Upper lobe of left lung (tissue), 4 donors: ENCODE data around the gene TLR8.

ENCODE experiments used
- CTCF ChIP-seq, 6 experiments: fragments of 450-650 bp in 4 of 6; fragments of 200-600 bp in 2 of 6; sonication (generic) in 2 of 6; IDR thresholded peaks; one replicate each; pipeline ENCODE4 v1.5.1; 2016 to 2019; ENCODE audit warnings: antibody characterized with exemption in 6 of 6
- POLR2A ChIP-seq, 4 donors: fragments of 450-650 bp; IDR thresholded peaks; one replicate each; pipeline ENCODE4 v1.5.1; 2016 to 2017; ENCODE audit warnings: antibody characterized with exemption in 4 of 4, mild to moderate bottlenecking in 2 of 4

GRCh38 chrX:12961196-12961718 lies 54.8 kb downstream of the TLR8 start:
- TF ChIP-seq CTCF (IDR thresholded peaks at IDR 0.05), result no peak
- TF ChIP-seq POLR2A (IDR thresholded peaks at IDR 0.05), result no peak
